Measurements from ENCODE around the gene CYTL1. TPM values are rescaled to one million over a fixed set of nuclear protein-coding genes. Genes with fewer than 3 reads are reported as not detected.

CYTL1 gene
- total and polyA plus RNA-seq, 9 of the 15 experiments (the other 6 are each of a cell fraction or from before 2014, with no cell fraction given): not detected

GRCh38 chr4:5036239-5036638 lies 17.0 kb upstream of the CYTL1 start (continued):
- TF ChIP-seq, protein P1, sequence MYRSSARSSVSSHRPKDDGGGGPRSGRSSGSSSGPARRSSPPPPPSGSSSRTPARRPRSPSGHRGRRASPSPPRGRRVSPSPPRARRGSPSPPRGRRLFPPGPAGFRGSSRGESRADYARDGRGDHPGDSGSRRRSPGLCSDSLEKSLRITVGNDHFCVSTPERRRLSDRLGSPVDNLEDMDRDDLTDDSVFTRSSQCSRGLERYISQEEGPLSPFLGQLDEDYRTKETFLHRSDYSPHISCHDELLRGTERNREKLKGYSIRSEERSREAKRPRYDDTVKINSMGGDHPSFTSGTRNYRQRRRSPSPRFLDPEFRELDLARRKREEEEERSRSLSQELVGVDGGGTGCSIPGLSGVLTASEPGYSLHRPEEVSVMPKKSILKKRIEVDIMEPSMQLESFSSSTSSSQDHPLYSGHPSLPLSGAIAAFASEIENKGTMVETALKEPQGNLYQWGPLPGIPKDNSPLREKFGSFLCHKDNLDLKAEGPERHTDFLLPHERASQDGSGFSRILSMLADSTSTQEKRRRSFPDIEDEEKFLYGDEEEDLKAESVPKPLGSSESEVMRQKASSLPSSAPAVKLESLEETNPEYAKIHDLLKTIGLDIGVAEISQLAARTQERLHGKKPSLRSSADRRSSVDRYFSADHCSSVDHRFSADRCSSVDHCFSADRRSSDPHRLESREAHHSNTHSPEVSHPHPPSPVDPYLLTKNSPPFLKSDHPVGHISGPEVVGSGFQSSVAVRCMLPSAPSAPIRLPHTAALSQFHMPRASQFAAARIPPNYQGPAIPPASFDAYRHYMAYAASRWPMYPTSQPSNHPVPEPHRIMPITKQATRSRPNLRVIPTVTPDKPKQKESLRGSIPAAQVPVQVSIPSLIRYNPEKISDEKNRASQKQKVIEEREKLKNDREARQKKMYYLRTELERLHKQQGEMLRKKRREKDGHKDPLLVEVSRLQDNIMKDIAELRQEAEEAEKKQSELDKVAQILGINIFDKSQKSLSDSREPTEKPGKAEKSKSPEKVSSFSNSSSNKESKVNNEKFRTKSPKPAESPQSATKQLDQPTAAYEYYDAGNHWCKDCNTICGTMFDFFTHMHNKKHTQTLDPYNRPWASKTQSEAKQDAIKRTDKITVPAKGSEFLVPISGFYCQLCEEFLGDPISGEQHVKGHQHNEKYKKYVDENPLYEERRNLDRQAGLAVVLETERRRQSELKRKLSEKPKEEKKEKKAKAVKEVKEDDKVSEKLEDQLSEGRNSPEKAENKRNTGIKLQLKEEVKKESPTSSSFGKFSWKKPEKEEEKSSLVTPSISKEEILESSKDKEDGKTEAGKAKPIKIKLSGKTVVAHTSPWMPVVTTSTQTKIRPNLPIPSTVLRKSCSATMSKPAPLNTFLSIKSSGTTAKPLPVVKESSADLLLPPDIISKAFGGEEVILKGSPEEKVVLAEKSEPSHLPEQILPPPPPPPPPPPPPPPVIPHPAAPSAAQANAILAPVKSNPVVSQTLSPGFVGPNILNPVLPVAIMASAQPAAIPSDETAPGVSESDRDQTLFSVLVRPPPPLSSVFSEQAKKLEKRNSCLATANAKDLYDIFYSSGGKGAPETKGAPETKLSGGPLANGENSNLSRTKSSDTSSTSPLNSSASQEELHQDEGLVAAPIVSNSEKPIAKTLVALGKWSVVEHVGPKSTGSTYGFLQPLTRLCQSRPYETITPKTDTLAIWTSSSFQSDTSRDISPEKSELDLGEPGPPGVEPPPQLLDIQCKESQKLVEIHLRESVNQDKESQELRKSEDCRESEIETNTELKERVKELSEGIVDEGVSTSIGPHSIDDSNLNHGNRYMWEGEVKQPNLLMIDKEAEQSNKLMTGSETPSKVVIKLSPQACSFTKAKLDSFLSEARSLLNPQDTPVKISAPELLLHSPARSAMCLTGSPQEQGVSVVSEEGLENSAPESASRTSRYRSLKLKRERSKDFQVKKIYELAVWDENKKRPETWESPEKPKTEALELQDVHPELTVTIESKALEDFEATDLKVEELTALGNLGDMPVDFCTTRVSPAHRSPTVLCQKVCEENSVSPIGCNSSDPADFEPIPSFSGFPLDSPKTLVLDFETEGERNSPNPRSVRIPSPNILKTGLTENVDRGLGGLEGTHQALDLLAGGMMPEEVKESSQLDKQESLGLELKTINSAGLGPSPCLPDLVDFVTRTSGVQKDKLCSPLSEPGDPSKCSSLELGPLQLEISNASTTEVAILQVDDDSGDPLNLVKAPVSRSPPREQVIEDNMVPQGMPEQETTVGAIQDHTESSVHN (IDR thresholded peaks at IDR 0.05; ENCODE audit: borderline replicate concordance in 1 of 2, low read depth in 1 of 2): peak in 1 of 2 experiments; percentile 51; a peak in 1 of 4 replicates
- TF ChIP-seq KDM1A (IDR thresholded peaks at IDR 0.05): peak; percentile 80 to 82
- peak; percentile 83 for TF ChIP-seq NCOR1 (IDR thresholded peaks at IDR 0.05)
- no peak for TF ChIP-seq ZNF253 (CRISPR knock-in tag; conservative IDR thresholded peaks at IDR 0.05)
- TF ChIP-seq, protein P2, sequence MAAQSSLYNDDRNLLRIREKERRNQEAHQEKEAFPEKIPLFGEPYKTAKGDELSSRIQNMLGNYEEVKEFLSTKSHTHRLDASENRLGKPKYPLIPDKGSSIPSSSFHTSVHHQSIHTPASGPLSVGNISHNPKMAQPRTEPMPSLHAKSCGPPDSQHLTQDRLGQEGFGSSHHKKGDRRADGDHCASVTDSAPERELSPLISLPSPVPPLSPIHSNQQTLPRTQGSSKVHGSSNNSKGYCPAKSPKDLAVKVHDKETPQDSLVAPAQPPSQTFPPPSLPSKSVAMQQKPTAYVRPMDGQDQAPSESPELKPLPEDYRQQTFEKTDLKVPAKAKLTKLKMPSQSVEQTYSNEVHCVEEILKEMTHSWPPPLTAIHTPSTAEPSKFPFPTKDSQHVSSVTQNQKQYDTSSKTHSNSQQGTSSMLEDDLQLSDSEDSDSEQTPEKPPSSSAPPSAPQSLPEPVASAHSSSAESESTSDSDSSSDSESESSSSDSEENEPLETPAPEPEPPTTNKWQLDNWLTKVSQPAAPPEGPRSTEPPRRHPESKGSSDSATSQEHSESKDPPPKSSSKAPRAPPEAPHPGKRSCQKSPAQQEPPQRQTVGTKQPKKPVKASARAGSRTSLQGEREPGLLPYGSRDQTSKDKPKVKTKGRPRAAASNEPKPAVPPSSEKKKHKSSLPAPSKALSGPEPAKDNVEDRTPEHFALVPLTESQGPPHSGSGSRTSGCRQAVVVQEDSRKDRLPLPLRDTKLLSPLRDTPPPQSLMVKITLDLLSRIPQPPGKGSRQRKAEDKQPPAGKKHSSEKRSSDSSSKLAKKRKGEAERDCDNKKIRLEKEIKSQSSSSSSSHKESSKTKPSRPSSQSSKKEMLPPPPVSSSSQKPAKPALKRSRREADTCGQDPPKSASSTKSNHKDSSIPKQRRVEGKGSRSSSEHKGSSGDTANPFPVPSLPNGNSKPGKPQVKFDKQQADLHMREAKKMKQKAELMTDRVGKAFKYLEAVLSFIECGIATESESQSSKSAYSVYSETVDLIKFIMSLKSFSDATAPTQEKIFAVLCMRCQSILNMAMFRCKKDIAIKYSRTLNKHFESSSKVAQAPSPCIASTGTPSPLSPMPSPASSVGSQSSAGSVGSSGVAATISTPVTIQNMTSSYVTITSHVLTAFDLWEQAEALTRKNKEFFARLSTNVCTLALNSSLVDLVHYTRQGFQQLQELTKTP (IDR thresholded peaks at IDR 0.05; ENCODE audit: low read depth in 1 of 2, partially characterized antibody in 2 of 2): peak in 1 of 2 experiments; percentile 68
- peak; percentile 100 for TF ChIP-seq C11orf30 (IDR thresholded peaks at IDR 0.05; ENCODE audit: low read depth)
- TF ChIP-seq SOX6 (IDR thresholded peaks at IDR 0.05): peak; percentile 78
- TF ChIP-seq CTCF (IDR thresholded peaks at IDR 0.05 in 2 of 3, conservative IDR thresholded peaks at IDR 0.05 in 1 of 3; ENCODE audit: insufficient read depth in 2 of 3, low read depth in 1 of 3, low read length in 3 of 3): no peak
- no peak for TF ChIP-seq HCFC1 (IDR thresholded peaks at IDR 0.05; ENCODE audit: low read depth, low read length)
- TF ChIP-seq MTA3 (IDR thresholded peaks at IDR 0.05; ENCODE audit: borderline replicate concordance): 0 out of 2 replicates have a peak, but pooled peaks have one; percentile 57
- TF ChIP-seq, protein P3, sequence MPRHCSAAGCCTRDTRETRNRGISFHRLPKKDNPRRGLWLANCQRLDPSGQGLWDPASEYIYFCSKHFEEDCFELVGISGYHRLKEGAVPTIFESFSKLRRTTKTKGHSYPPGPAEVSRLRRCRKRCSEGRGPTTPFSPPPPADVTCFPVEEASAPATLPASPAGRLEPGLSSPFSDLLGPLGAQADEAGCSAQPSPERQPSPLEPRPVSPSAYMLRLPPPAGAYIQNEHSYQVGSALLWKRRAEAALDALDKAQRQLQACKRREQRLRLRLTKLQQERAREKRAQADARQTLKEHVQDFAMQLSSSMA (CRISPR knock-in tag; IDR thresholded peaks at IDR 0.05): no peak
